Hematopoietic multipotent progenitor cell (in vitro differentiated cells): ENCODE results near the gene RHEX. TPM values are rescaled to one million over a fixed set of nuclear protein-coding genes. Genes with fewer than 3 reads are reported as not detected.

Source experiments
- DNase-seq, 3 donors: peaks; one replicate each; pipeline ENCODE4 v3.0.0-alpha.2; 2011 to 2015; ENCODE audit warnings: low read depth in 2 of 3, low spot score in 2 of 3
- total RNA-seq: library from RNA; depleted of rRNA; stranded (reverse); fragments of >200 nt; gene quantifications from one replicate; pipeline ENCODE4 v1.2.3, GENCODE V29; 2012

The RHEX gene
- total RNA-seq, 1 donor: 46.0 TPM

DNA sequence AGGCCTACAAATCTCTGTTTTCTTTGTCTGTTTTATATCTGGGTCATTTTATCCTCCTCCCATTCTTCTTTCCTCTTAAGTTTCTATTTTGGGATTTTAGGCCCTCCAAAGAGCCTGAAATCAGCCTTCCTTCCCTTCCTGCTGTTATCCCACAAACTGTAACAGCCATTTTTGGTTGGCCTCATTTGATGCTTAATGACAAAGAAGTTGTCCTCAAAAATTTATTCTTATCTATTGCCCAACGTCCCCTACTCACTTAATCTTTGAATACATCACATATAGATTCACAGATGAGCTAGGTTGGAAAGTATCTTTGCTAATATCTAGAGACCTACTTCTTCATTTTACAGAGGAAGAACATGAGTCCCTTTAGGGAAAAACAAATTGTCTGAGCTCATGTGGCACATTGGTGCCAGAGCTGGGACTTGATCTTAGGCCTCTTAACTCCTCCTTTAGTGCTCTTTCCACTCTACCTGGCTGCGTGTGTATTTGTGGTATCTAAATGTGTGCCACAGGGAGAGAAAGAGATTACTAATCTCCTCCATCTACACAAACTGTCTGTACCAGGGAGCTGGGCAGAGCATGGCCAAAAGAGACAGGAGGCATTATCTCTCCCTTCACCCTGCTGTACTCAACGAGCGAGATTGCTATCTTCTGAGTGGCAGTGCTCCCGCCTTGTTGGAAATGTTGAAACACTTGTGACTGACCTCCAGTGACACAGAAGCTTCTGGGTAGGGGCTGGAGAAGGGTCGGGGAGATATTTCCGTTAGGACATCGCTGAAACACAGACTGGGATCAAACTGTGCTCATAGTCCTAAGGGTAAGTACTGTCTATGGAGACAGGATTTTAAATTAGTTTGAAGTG, 30.1 kb downstream of the RHEX start:
- DNase-seq: peak in 1 of 3 donors; percentile 21

- DNase-seq: no peak
Measured at GRCh38 chr1:206083750-206084149, 30.8 kb downstream of the RHEX start.

DNA sequence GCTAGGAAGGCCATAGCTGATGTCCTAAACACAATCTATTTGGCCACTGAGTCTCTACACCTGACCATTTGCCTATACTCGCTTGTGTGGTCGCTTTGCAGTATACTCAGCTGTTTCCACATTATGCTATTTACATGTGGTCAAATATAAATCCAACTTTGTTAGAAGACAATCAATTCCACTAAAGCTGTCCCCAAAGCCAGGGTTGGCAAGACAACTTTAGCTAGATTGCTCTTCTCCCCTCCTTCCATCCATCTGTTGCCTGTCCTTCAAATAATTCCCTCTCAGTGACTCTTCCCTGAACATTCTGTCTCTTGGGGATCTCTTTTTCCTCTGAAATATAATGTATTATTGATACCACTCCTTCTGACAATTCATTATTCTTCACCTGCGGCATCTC, 34.1 kb downstream of the RHEX start:
- no peak for DNase-seq

DNA sequence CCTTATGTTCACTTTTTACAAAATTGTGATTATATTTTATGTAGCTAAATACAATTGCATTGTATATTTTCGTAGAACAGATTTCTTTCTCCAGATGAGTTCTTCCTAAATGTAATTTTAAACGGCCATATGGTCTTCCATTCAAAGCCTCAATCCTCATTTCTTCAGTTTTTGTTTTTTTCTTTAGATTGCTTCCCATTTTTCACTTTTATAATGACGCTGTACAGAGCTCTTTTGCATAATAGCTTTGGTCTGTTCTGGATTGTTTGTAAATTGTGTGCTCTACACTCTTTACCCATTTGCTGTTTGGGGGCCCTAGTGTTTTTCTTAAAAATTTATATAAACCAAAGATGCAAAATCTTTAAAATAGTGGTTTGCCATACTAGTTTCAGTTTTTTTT, 36.4 kb downstream of the RHEX start:
- DNase-seq: no peak

GRCh38 chr1:206094024-206094423, 41.1 kb downstream of the RHEX start:
- peak in 2 of 3 donors; percentile 67 to 93 for DNase-seq

- no peak for DNase-seq
Measured at GRCh38 chr1:206097381-206097780, 44.4 kb downstream of the RHEX start.

GRCh38 chr1:206098242-206098919, 45.4 kb downstream of the RHEX start:
- DNase-seq: no peak

- DNase-seq: no peak
Measured at GRCh38 chr1:206100226-206100815, 47.3 kb downstream of the RHEX start.

DNA sequence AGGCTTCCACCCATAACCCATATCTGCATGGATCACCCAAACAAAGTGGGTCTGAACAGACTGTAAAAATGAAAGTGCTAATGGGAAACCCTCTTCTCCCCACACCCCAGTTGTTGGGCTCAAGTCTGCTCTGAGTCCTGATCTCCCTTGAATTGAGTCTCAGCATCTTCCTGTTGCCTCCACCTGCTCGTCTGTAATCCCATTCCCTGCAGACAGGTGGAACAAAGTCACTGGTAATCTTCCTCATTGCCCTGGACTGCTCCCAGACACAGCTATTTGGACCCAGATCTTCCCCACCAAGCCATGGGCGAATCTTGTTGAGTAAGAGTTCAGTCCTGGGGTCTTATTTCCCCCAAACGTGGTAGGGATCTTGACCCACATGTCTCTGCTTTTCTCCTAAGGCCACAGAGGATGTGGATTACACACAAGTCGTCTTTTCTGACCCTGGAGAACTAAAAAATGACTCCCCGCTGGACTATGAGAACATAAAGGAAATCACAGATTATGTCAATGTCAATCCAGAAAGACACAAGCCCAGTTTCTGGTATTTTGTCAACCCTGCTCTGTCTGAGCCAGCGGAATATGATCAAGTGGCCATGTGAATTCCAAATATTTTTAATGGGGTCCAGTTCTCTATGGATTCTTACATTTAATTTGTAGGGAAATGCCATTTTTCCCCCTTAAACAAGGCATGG, 48.5 kb downstream of the RHEX start:
- no peak for DNase-seq

- DNase-seq: peak in 2 of 3 donors; percentile 37 to 40
Measured at GRCh38 chr1:206102292-206102936, 49.4 kb downstream of the RHEX start.

- no peak for DNase-seq
Measured at GRCh38 chr1:206103979-206104378, 51.0 kb downstream of the RHEX start.

DNA sequence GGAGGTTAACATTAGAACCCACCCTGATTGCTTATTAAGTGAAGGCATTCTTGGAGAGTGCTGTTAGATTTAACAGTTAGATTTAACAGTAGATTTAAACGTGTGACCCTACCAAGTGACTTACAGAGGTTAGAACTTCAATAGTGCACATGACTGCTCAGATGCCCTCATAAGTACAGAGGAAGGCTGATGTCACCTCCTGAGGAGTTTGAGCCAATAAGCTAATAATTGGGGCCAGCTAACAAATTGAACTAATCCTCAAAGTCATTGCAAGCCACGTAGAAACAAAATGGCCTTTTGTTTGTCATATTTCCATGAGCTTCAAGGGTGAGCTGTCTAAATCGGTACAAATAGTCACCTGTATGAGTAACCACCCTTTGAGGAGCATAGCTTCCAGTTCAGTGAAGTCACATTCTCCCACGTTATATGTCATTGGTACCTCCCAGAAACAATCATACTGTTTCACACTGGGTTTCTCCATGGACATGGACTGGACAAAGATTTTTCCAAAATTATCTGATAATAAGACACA, 52.6 kb downstream of the RHEX start:
- DNase-seq: no peak

GRCh38 chr1:206106328-206107167, 53.6 kb downstream of the RHEX start:
- peak; percentile 54 to 88 (median 77) for DNase-seq

DNA sequence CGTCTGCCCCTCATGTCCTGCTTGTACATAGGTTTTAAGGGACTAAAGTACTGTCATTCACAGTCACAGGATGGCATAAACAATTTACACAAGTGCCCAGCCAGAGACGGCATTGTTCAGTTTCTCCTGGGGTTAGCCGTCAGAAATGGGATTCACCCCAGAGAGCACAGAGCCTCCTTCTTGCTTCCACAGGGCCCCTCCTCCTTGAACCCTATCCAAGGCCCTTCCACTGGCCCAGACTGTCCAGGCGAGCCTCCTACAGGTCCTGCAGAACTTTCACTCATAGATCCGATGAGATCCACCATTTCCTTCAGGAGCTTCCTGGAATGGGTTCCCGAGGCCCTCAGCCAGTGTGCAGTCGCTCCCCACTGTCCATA, 54.2 kb downstream of the RHEX start:
- DNase-seq: no peak

DNA sequence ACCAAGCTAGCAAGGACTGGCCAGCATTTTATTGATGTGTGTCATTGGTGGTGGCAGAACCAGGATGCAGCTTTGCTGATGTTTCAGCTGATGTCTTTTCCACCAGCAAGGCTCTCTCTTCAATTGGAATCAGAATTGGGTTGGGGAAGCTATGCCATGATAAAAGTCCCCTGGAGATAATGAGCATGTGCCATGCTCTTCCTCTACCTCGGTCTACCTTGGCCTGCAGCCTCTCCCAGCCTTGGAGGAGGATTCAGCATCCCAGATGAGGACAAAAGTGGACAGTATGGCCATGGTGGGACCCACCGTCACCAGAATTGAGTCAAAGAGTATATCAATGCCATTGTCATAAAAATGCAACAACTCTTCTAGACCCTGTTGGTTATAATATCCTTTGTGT, 55.7 kb downstream of the RHEX start:
- DNase-seq: no peak

- DNase-seq: no peak
Measured at GRCh38 chr1:206109718-206110117, 56.7 kb downstream of the RHEX start.

DNA sequence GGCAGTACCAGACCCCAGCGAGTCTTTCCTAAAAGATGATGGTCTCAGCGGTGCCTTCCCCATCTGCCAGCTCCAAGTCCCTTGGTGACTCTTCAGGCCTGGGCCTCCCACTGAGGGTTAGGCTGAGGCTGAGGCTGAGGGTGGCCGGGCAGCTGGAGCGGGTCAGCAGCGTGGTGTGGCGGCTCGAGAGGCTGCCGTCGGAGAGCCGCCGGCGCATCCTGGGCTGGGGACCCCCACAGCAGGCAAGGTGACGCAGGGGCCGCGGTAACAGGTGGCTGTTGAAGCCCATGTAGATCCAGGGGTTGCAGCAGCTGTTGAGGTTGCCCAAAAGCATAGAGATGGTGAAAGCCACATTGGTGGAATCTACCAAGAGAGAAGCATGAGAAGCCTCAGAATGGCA, 57.2 kb downstream of the RHEX start:
- no peak for DNase-seq

- DNase-seq: no peak
Measured at GRCh38 chr1:206110820-206111219, 57.8 kb downstream of the RHEX start.

GRCh38 chr1:206111271-206111927, 58.4 kb downstream of the RHEX start:
- DNase-seq: no peak
